Calu3 (cell line): Measurements from ENCODE around the gene ZNF341. TPM values are rescaled to one million over a fixed set of nuclear protein-coding genes. Genes with fewer than 3 reads are reported as not detected.
A peak's percentile ranks its signal among the peaks of the same experiment; 100 is the strongest.

Experiments
- BruUV-seq: library from RNA; stranded (reverse); fragments of 400-500 nt; replicated peaks from 2 replicates; lab custom pipeline; 2021; lab: Mats Ljungman, UMichigan
- CTCF ChIA-PET: fragments of 300-600 bp; sonication (Branson Sonifier 250); formaldehyde crosslinking; loops from one replicate; lab custom pipeline; 2022; ENCODE audit warnings: antibody characterized with exemption; lab: Charles Lee
- DNase-seq: peaks from one replicate; pipeline ENCODE4 v3.0.0; 2022
- H3K27ac Mint-ChIP-seq: one replicate; pipeline ENCODE4 v1.8.0; 2022; ENCODE audit warnings: mixed read lengths; ENCODE audit not compliant: unreplicated experiment
- H3K27me3 Mint-ChIP-seq: one replicate; pipeline ENCODE4 v1.8.0; 2022; ENCODE audit warnings: mixed read lengths; ENCODE audit not compliant: unreplicated experiment
- H3K36me3 Mint-ChIP-seq: one replicate; pipeline ENCODE4 v1.8.0; 2022; ENCODE audit warnings: mild to moderate bottlenecking, moderate library complexity, mixed read lengths; ENCODE audit not compliant: insufficient read depth, unreplicated experiment
- H3K4me1 Mint-ChIP-seq: one replicate; pipeline ENCODE4 v1.8.0; 2022; ENCODE audit warnings: mild to moderate bottlenecking, low read depth, mixed read lengths; ENCODE audit not compliant: unreplicated experiment
- H3K4me3 Mint-ChIP-seq: one replicate; pipeline ENCODE4 v1.8.0; 2022; ENCODE audit warnings: mild to moderate bottlenecking, low read depth, moderate library complexity, mixed read lengths; ENCODE audit not compliant: unreplicated experiment
- H3K9me3 Mint-ChIP-seq: one replicate; pipeline ENCODE4 v1.8.0; 2022; ENCODE audit warnings: low read depth, mixed read lengths; ENCODE audit not compliant: unreplicated experiment
- CTCF ChIP-seq: fragments of 200-600 bp; IDR thresholded peaks from one replicate; pipeline ENCODE4 v1.8.0; 2022; ENCODE audit warnings: antibody characterized with exemption; ENCODE audit not compliant: unreplicated experiment
- intact Hi-C: fragments of 100-400 bp; cut with micrococcal nuclease; formaldehyde crosslinking; loops from one replicate; pipeline ENCODE4 v1.10.0; 2022; ENCODE audit not compliant: unreplicated experiment
- total RNA-seq: library from RNA; stranded (reverse); gene quantifications from 2 replicates; pipeline ENCODE4 v1.2.3, GENCODE V29; 2022

ZNF341 gene
- total RNA-seq, 1 experiment from 2014 or later: 12.9 TPM

- Mint-ChIP-seq H3K4me3 (no peak overlapping the region), H3K27me3 (no peaks in the 10 kb centered on the region), H3K4me1 (peaks cover 35% of the 10 kb centered on the region), H3K36me3 (peaks cover 27% of the 10 kb centered on the region), H3K9me3 (no peaks in the 10 kb centered on the region), H3K27ac (no peak overlapping the region)
- TF ChIP-seq CTCF: no peak
- intact Hi-C loops: no loop called here
- DNase-seq: no peak
- CTCF ChIA-PET: interaction anchor here (1.0 kb wide), 1 partner anchor 11 kb away, joined by 4 read pairs; no protein-coding TSS in a partner anchor
- no TSS peak for BruUV-seq
Observed at GRCh38 chr20:33808388-33808787, 76.6 kb downstream of the ZNF341 start.

DNA sequence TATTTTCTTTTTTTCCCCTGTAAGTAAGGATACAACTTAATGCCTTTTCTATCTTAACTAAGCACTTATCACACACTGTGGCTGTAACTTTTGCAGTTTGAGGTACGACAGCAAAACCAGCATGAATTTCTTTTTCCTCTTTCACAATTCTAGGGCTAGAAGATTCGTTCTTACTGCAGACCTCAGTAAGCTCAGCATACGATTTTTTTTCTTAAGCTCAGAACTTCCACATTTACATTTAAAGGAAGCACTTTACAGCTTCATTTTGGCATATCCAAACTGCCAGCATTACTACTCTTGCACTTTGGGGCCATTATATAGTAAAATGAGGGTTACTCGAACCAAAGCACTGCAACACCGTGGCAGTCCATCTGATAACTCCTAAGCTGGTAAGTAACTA lies 78.5 kb downstream of the ZNF341 start:
- Mint-ChIP-seq H3K4me1 (peaks cover 34% of the 10 kb centered on the region), H3K27ac (no peak overlapping the region), H3K4me3 (no peak overlapping the region), H3K36me3 (peaks cover 38% of the 10 kb centered on the region), H3K27me3 (no peaks in the 10 kb centered on the region), H3K9me3 (no peaks in the 10 kb centered on the region)
- DNase-seq: no peak
- no peak for TF ChIP-seq CTCF
- no TSS peak for BruUV-seq
- CTCF ChIA-PET: interaction anchor here (3.0 to 3.6 kb wide), 2 partner anchors 16 to 20 kb away, joined by 29 to 38 read pairs; no protein-coding TSS in a partner anchor
- intact Hi-C loops: loop anchor here (2.0 to 5.0 kb wide), 2 partner anchors 13 to 68 kb away; no protein-coding TSS in a partner anchor

- Mint-ChIP-seq H3K27ac (peak within 1 kb of the TSS; percentile 97), H3K27me3 (no peaks in the 10 kb centered on the region), H3K4me3 (peak within 1 kb of the TSS; percentile 69), H3K4me1 (peaks cover 38% of the 10 kb centered on the region), H3K9me3 (no peaks in the 10 kb centered on the region), H3K36me3 (peaks cover 38% of the 10 kb centered on the region)
- peak; percentile 100 for DNase-seq
- intact Hi-C loops: loop anchor here (2.0 to 5.0 kb wide), 2 partner anchors 14 to 69 kb away; no protein-coding TSS in a partner anchor
- no TSS peak for BruUV-seq
- TF ChIP-seq CTCF: no peak
- CTCF ChIA-PET: interaction anchor here (0.6 to 3.6 kb wide), 6 partner anchors 7 to 52 kb away, joined by 3 to 38 read pairs (median 4); no protein-coding TSS in a partner anchor
Observed at GRCh38 chr20:33810885-33811775, 79.3 kb downstream of the ZNF341 start, which contains the start of gene CHMP4B. TSS of gene CHMP4B (plus strand) at chr20:33811348. CDS start at chr20:33811469, 121 bp downstream.

GRCh38 chr20:33811776-33812151 lies 80.0 kb downstream of the ZNF341 start:
- no peak for TF ChIP-seq CTCF
- H3K27ac Mint-ChIP-seq: peak overlapping the region; percentile 97
- H3K9me3 Mint-ChIP-seq: no peaks in the 10 kb centered on the region
- BruUV-seq: TSS peak; percentile 68
- DNase-seq: no peak
- intact Hi-C loops: loop anchor here (2.0 to 5.0 kb wide), 2 partner anchors 15 to 69 kb away; no protein-coding TSS in a partner anchor
- H3K4me3 Mint-ChIP-seq: peak overlapping the region; percentile 69
- peaks cover 38% of the 10 kb centered on the region for H3K36me3 Mint-ChIP-seq
- H3K27me3 Mint-ChIP-seq: no peaks in the 10 kb centered on the region
- peaks cover 44% of the 10 kb centered on the region for H3K4me1 Mint-ChIP-seq
- CTCF ChIA-PET: interaction anchor here (0.6 to 3.6 kb wide), 9 partner anchors 8 to 368 kb away, joined by 3 to 38 read pairs (median 4); partner anchors contain the start of gene CBFA2T2
